ENCODE results near the gene LYRM4.

Gene LYRM4

GRCh38 chr6:5151955-5152401 is 108.8 kb downstream of the LYRM4 start:
- H3K36me3 ChIP-seq (ENCODE audit: insufficient read depth, low read depth, low read length), result no peaks in the 10 kb centered on the region
- H3K4me3 ChIP-seq (ENCODE audit: low read length), result no peak overlapping the region
- no peak overlapping the region for H3K9ac ChIP-seq (ENCODE audit: low read depth, low read length)
- no peaks in the 10 kb centered on the region for H3K9me3 ChIP-seq (ENCODE audit: insufficient read depth, low read depth, low read length)
- no peaks in the 10 kb centered on the region for H3K4me1 ChIP-seq (ENCODE audit: insufficient read depth, low read length)
- H3K27me3 ChIP-seq (ENCODE audit: insufficient read depth, low read length), result no peaks in the 10 kb centered on the region
- H3K27ac ChIP-seq (ENCODE audit: low read length), result no peak overlapping the region

GRCh38 chr6:5151360-5151954 is 109.3 kb downstream of the LYRM4 start:
- Histone ChIP-seq H3K27me3 (ENCODE audit: insufficient read depth, low read length) (no peaks in the 10 kb centered on the region), H3K4me3 (ENCODE audit: low read length) (no peak overlapping the region), H3K9ac (ENCODE audit: low read depth, low read length) (no peak overlapping the region), H3K27ac (ENCODE audit: low read length) (no peak overlapping the region), H3K9me3 (ENCODE audit: insufficient read depth, low read depth, low read length) (no peaks in the 10 kb centered on the region), H3K36me3 (ENCODE audit: insufficient read depth, low read depth, low read length) (no peaks in the 10 kb centered on the region), H3K4me1 (ENCODE audit: insufficient read depth, low read length) (no peaks in the 10 kb centered on the region)

DNA sequence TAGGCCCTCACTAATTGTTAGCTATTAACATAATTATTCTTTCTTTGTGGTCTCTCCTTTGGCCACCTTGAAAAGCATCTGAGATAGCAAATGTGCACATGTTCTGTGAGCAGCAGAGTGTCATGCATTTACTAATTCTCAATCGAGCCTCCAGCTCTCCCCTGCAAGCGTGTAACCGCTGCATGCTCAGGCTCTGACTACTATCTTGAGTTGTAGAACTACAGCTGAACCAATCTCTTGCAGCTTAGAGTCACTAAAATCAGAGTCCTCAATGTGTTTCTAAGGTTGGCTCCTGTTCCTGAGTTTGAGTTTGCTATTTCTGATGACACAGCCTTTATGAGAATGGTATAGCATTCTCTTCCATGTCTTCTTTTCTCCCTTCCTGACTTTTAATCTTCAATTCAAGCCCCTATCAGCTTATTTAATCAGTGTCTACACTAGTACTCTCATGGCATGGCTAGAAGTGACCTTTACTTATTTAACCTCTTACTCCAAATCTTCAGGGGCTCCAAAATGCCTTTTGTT is 110.1 kb downstream of the LYRM4 start:
- Histone ChIP-seq H3K36me3 (ENCODE audit: insufficient read depth, low read depth, low read length) (no peaks in the 10 kb centered on the region), H3K27me3 (ENCODE audit: insufficient read depth, low read length) (no peaks in the 10 kb centered on the region), H3K9me3 (ENCODE audit: insufficient read depth, low read depth, low read length) (no peaks in the 10 kb centered on the region), H3K4me1 (ENCODE audit: insufficient read depth, low read length) (no peaks in the 10 kb centered on the region), H3K27ac (ENCODE audit: low read length) (no peak overlapping the region), H3K4me3 (ENCODE audit: low read length) (no peak overlapping the region), H3K9ac (ENCODE audit: low read depth, low read length) (no peak overlapping the region)

- H3K4me1 ChIP-seq (ENCODE audit: insufficient read depth, low read length), result no peaks in the 10 kb centered on the region
- H3K4me3 ChIP-seq (ENCODE audit: low read length), result no peak overlapping the region
- no peaks in the 10 kb centered on the region for H3K36me3 ChIP-seq (ENCODE audit: insufficient read depth, low read depth, low read length)
- H3K27ac ChIP-seq (ENCODE audit: low read length), result no peak overlapping the region
- H3K9me3 ChIP-seq (ENCODE audit: insufficient read depth, low read depth, low read length), result no peaks in the 10 kb centered on the region
- no peak overlapping the region for H3K9ac ChIP-seq (ENCODE audit: low read depth, low read length)
- H3K27me3 ChIP-seq (ENCODE audit: insufficient read depth, low read length), result no peaks in the 10 kb centered on the region
Observed at GRCh38 chr6:5149891-5150290, 110.9 kb downstream of the LYRM4 start.

GRCh38 chr6:5149159-5149704 is 111.5 kb downstream of the LYRM4 start:
- Histone ChIP-seq H3K27me3 (ENCODE audit: insufficient read depth, low read length) (no peaks in the 10 kb centered on the region), H3K4me1 (ENCODE audit: insufficient read depth, low read length) (no peaks in the 10 kb centered on the region), H3K9ac (ENCODE audit: low read depth, low read length) (no peak overlapping the region), H3K9me3 (ENCODE audit: insufficient read depth, low read depth, low read length) (no peaks in the 10 kb centered on the region), H3K4me3 (ENCODE audit: low read length) (no peak overlapping the region), H3K36me3 (ENCODE audit: insufficient read depth, low read depth, low read length) (no peaks in the 10 kb centered on the region), H3K27ac (ENCODE audit: low read length) (no peak overlapping the region)

- Histone ChIP-seq H3K27ac (ENCODE audit: low read length) (no peak overlapping the region), H3K4me3 (ENCODE audit: low read length) (no peak overlapping the region), H3K36me3 (ENCODE audit: insufficient read depth, low read depth, low read length) (no peaks in the 10 kb centered on the region), H3K4me1 (ENCODE audit: insufficient read depth, low read length) (no peaks in the 10 kb centered on the region), H3K9ac (ENCODE audit: low read depth, low read length) (no peak overlapping the region), H3K9me3 (ENCODE audit: insufficient read depth, low read depth, low read length) (no peaks in the 10 kb centered on the region), H3K27me3 (ENCODE audit: insufficient read depth, low read length) (no peaks in the 10 kb centered on the region)
Observed at GRCh38 chr6:5146398-5146797, 114.4 kb downstream of the LYRM4 start.

GRCh38 chr6:5143634-5144311 is 117.0 kb downstream of the LYRM4 start:
- Histone ChIP-seq H3K9ac (ENCODE audit: low read depth, low read length) (no peak overlapping the region), H3K27ac (ENCODE audit: low read length) (no peak overlapping the region), H3K27me3 (ENCODE audit: insufficient read depth, low read length) (no peaks in the 10 kb centered on the region), H3K36me3 (ENCODE audit: insufficient read depth, low read depth, low read length) (no peaks in the 10 kb centered on the region), H3K9me3 (ENCODE audit: insufficient read depth, low read depth, low read length) (no peaks in the 10 kb centered on the region), H3K4me3 (ENCODE audit: low read length) (no peak overlapping the region), H3K4me1 (ENCODE audit: insufficient read depth, low read length) (peaks cover 7% of the 10 kb centered on the region)

DNA sequence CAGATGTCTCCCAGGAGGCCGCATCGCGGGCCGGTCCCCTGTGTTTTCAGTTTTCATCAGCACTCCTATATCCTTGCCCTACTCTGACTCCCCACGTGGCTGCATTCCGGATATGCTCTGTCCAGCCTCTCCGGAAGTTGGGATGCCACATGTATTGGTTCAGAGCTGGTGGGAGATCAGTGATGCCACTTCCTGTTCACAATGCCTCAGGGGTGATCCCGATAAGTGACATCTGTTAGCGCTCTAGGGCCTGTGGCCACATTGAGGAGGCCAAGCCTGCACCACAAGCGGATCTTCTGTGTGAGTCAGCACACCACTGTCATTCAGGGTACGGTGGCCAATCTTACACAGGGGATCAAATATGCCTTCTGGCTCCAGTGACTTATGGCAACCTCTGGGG is 117.8 kb downstream of the LYRM4 start:
- Histone ChIP-seq H3K9me3 (ENCODE audit: insufficient read depth, low read depth, low read length) (no peaks in the 10 kb centered on the region), H3K36me3 (ENCODE audit: insufficient read depth, low read depth, low read length) (no peaks in the 10 kb centered on the region), H3K27me3 (ENCODE audit: insufficient read depth, low read length) (no peaks in the 10 kb centered on the region), H3K4me1 (ENCODE audit: insufficient read depth, low read length) (peaks cover 9% of the 10 kb centered on the region), H3K9ac (ENCODE audit: low read depth, low read length) (no peak overlapping the region), H3K27ac (ENCODE audit: low read length) (no peak overlapping the region), H3K4me3 (ENCODE audit: low read length) (no peak overlapping the region)

GRCh38 chr6:5142131-5142530 is 118.6 kb downstream of the LYRM4 start:
- H3K9ac ChIP-seq (ENCODE audit: low read depth, low read length), result no peak overlapping the region
- H3K36me3 ChIP-seq (ENCODE audit: insufficient read depth, low read depth, low read length), result no peaks in the 10 kb centered on the region
- H3K4me1 ChIP-seq (ENCODE audit: insufficient read depth, low read length), result peaks cover 9% of the 10 kb centered on the region
- no peaks in the 10 kb centered on the region for H3K27me3 ChIP-seq (ENCODE audit: insufficient read depth, low read length)
- H3K4me3 ChIP-seq (ENCODE audit: low read length), result no peak overlapping the region
- H3K27ac ChIP-seq (ENCODE audit: low read length), result no peak overlapping the region
- no peaks in the 10 kb centered on the region for H3K9me3 ChIP-seq (ENCODE audit: insufficient read depth, low read depth, low read length)

GRCh38 chr6:5141046-5141445 is 119.7 kb downstream of the LYRM4 start:
- Histone ChIP-seq H3K9me3 (ENCODE audit: insufficient read depth, low read depth, low read length) (no peaks in the 10 kb centered on the region), H3K9ac (ENCODE audit: low read depth, low read length) (no peak overlapping the region), H3K4me1 (ENCODE audit: insufficient read depth, low read length) (peaks cover 9% of the 10 kb centered on the region), H3K27me3 (ENCODE audit: insufficient read depth, low read length) (no peaks in the 10 kb centered on the region), H3K36me3 (ENCODE audit: insufficient read depth, low read depth, low read length) (no peaks in the 10 kb centered on the region), H3K4me3 (ENCODE audit: low read length) (no peak overlapping the region), H3K27ac (ENCODE audit: low read length) (no peak overlapping the region)

DNA sequence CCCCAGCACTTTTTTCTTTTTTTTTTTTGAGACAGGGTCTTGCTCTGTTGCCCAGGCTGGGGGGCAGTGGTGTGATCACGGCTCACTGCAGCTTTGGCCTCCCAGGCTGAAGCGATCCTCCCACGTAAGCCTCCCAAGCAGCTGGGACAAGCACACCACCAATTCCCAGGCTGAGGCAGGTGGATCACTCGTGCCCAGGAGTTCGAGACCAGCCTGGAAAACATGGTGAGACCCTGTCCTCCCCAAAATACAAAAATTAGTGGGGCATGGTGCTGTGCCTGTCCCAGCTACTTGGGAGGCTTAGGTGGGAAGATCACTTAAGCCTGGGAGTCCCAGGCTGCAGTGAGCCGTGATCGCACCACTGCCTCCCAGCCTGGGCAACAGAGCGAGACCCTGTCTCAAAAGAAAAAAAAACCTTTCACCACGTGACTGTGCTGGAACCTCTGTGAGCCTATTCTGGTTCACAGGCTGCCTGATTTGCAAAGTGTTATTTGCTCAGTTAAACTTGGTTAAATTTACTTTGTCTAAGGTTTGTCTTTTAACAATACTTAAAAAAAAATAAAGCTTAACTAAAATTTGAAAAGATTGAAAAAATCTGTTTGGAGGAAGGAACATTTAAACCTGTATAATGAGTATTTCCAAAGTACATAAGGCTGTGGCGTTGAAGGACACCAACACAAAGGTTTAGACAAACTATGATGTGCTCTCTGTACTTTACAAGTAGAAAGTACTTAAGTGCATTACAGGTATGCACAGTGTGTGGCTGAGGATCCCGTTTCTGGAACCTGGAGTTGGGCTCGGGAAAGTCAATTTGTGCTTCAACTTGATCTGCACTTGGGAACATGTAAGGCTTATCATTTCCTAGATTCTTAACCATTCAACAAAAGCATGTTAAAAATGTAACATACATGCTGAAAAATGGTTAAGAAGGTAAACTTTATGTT is 120.7 kb downstream of the LYRM4 start:
- Histone ChIP-seq H3K27me3 (ENCODE audit: insufficient read depth, low read length) (no peaks in the 10 kb centered on the region), H3K4me3 (ENCODE audit: low read length) (no peak overlapping the region), H3K36me3 (ENCODE audit: insufficient read depth, low read depth, low read length) (no peaks in the 10 kb centered on the region), H3K9ac (ENCODE audit: low read depth, low read length) (no peak overlapping the region), H3K9me3 (ENCODE audit: insufficient read depth, low read depth, low read length) (no peaks in the 10 kb centered on the region), H3K4me1 (ENCODE audit: insufficient read depth, low read length) (peaks cover 12% of the 10 kb centered on the region), H3K27ac (ENCODE audit: low read length) (no peak overlapping the region)

Data from iPS-20b (cell line).